NCI-H1092 treated with DMSO at 0.1 percent for 48 hours (cell line): Measurements from ENCODE around the gene LRRIQ3.
"Not testable (repeated sequence)": the region's sequence is repeated elsewhere in the genome, so short reads cannot be mapped to it uniquely, and the experiment has no call there.

Experiments used
- DNase-seq: peaks from one replicate; lab custom pipeline; 2025; lab: John Stamatoyannopoulos, UW

LRRIQ3 gene

GRCh38 chr1:74197657-74198552 is at the start of gene LRRIQ3, which contains the start of gene FPGT:
LRRIQ3 (minus strand) TSS chr1:74198176; CDS start chr1:74183684, 14,492 bp downstream.
FPGT (plus strand) TSS chr1:74198242; CDS start chr1:74198279, 37 bp downstream.
- peak; percentile 62 for DNase-seq

- no peak for DNase-seq
These were observed 48.3 kb upstream of the LRRIQ3 start for GRCh38 chr1:74246315-74246714.

- DNase-seq, result no peak
These were observed 47.3 kb upstream of the LRRIQ3 start for GRCh38 chr1:74245168-74245772.

GRCh38 chr1:74237787-74238186 is 39.8 kb upstream of the LRRIQ3 start:
- DNase-seq, result no peak

GRCh38 chr1:74237035-74237434 is 39.1 kb upstream of the LRRIQ3 start:
- DNase-seq, result no peak

- DNase-seq, result no peak
These were observed 38.5 kb upstream of the LRRIQ3 start for GRCh38 chr1:74236440-74236839.

- no peak for DNase-seq
These were observed 37.2 kb upstream of the LRRIQ3 start, which contains the start of gene TNNI3K for GRCh38 chr1:74235153-74235552. TNNI3K (plus strand) TSS chr1:74235387; CDS start chr1:74235452, 65 bp downstream.

GRCh38 chr1:74223453-74223852 is 25.5 kb upstream of the LRRIQ3 start:
- DNase-seq, result no peak

- DNase-seq, result no peak
These were observed 24.7 kb upstream of the LRRIQ3 start for GRCh38 chr1:74222701-74223100.

- no peak for DNase-seq
These were observed 17.3 kb upstream of the LRRIQ3 start for GRCh38 chr1:74215229-74215628.

- no peak for DNase-seq
These were observed 7.3 kb upstream of the LRRIQ3 start for GRCh38 chr1:74205266-74205665.

- DNase-seq, result no peak
These were observed 1.5 kb upstream of the LRRIQ3 start for GRCh38 chr1:74199504-74199903.

- no peak for DNase-seq
These were observed 721 bp downstream of the LRRIQ3 start for GRCh38 chr1:74197255-74197654.

- no peak for DNase-seq
These were observed 2.6 kb downstream of the LRRIQ3 start for GRCh38 chr1:74195339-74195738.

- DNase-seq, result no peak
These were observed 4.1 kb downstream of the LRRIQ3 start for GRCh38 chr1:74193908-74194307.

GRCh38 chr1:74180490-74180889 is 17.5 kb downstream of the LRRIQ3 start:
- no peak for DNase-seq

GRCh38 chr1:74174423-74174822 is 23.6 kb downstream of the LRRIQ3 start:
- DNase-seq, result not testable (repeated sequence)

- no peak for DNase-seq
These were observed 35.6 kb downstream of the LRRIQ3 start for GRCh38 chr1:74162333-74162732.

GRCh38 chr1:74161497-74161896 is 36.5 kb downstream of the LRRIQ3 start:
- DNase-seq, result no peak

GRCh38 chr1:74160046-74160445 is 37.9 kb downstream of the LRRIQ3 start:
- DNase-seq, result no peak

GRCh38 chr1:74145086-74145485 is 52.9 kb downstream of the LRRIQ3 start:
- DNase-seq, result no peak

GRCh38 chr1:74117370-74117769 is 80.6 kb downstream of the LRRIQ3 start:
- DNase-seq, result not testable (repeated sequence)

GRCh38 chr1:74113333-74113732 is 84.6 kb downstream of the LRRIQ3 start:
- DNase-seq, result no peak
